Endodermal cell (in vitro differentiated cells): ENCODE data around the gene MIF4GD. TPM values are rescaled to one million over a fixed set of nuclear protein-coding genes. Genes with fewer than 3 reads are reported as not detected.

ENCODE experiments used
- DNase-seq: peaks from one replicate; pipeline ENCODE4 v3.0.0-alpha.2; 2017
- H3K27ac ChIP-seq: 2 replicates; pipeline ENCODE4 v1.5.1; 2013; ENCODE audit warnings: mild to moderate bottlenecking, low read depth, low read length, moderate library complexity
- H3K27me3 ChIP-seq: 2 replicates; pipeline ENCODE4 v1.6.1; 2013; ENCODE audit warnings: mild to moderate bottlenecking, low read length, moderate library complexity; ENCODE audit not compliant: insufficient read depth, control insufficient read depth, poor library complexity, severe bottlenecking
- H3K36me3 ChIP-seq: 2 replicates; pipeline ENCODE4 v1.7.0; 2013; ENCODE audit warnings: mild to moderate bottlenecking, low read length, moderate library complexity; ENCODE audit not compliant: control insufficient read depth, insufficient read depth
- H3K4me1 ChIP-seq: one replicate; pipeline ENCODE4 v1.7.0; 2013; ENCODE audit warnings: low read length; ENCODE audit not compliant: control insufficient read depth, insufficient read depth
- H3K4me3 ChIP-seq: 2 replicates; pipeline ENCODE4 v1.5.1; 2013; ENCODE audit warnings: mild to moderate bottlenecking, low read length, moderate library complexity
- H3K9ac ChIP-seq: 2 replicates; pipeline ENCODE4 v1.6.1; 2013; ENCODE audit warnings: mild to moderate bottlenecking, low read length, moderate library complexity; ENCODE audit not compliant: poor library complexity, severe bottlenecking; ENCODE audit errors: extremely low read depth
- H3K9me3 ChIP-seq: 2 replicates; pipeline ENCODE4 v1.6.1; 2013; ENCODE audit warnings: mild to moderate bottlenecking, low read length, moderate library complexity; ENCODE audit not compliant: control insufficient read depth
- H3K27ac Mint-ChIP-seq: 2 replicates; pipeline ENCODE4 v1.8.0; 2020; ENCODE audit warnings: mixed read lengths
- H3K27me3 Mint-ChIP-seq: 2 replicates; pipeline ENCODE4 v1.8.0; 2021; ENCODE audit warnings: mild to moderate bottlenecking, mixed read lengths; ENCODE audit not compliant: insufficient read depth
- H3K36me3 Mint-ChIP-seq: 2 replicates; pipeline ENCODE4 v1.8.0; 2020; ENCODE audit warnings: low read depth, mixed read lengths
- H3K4me1 Mint-ChIP-seq: 2 replicates; pipeline ENCODE4 v1.8.0; 2020; ENCODE audit warnings: mixed read lengths
- H3K4me3 Mint-ChIP-seq: 2 replicates; pipeline ENCODE4 v1.8.0; 2020; ENCODE audit warnings: mild to moderate bottlenecking, moderate library complexity, mixed read lengths
- H3K9me3 Mint-ChIP-seq: 2 replicates; pipeline ENCODE4 v1.8.0; 2020; ENCODE audit warnings: mild to moderate bottlenecking, mixed read lengths
- WGBS, 2 experiments: methylation state at CpG; one replicate each; pipeline versions ENCODE4 v1.1.5 to v1.1.7; 2013; ENCODE audit warnings: missing lambda C conversion rate in 2 of 2, mixed read lengths in 1 of 2; ENCODE audit not compliant: insufficient coverage in 1 of 2, insufficient read length in 1 of 2; 5-methylcytosine and 5-hydroxymethylcytosine counted together
- total RNA-seq, 2 donors: library from RNA; stranded (reverse); fragmentation: NEBNext Ultra II Directional in 1 of 2; extraction: Animal tissue kit (Norgen Biotek cat#: 25700) in 1 of 2; gene quantifications; 2 replicates in 1 of 2; 3 replicates in 1 of 2; pipeline ENCODE4 v1.2.1, GENCODE V29; 2021
- TF ChIP-seq, protein P1 (sequence below): fragments of 200-600 bp; sonication (generic); conservative IDR thresholded peaks from 2 replicates; pipeline ENCODE4 v1.5.0; 2021; ENCODE audit warnings: antibody characterized with exemption, mild to moderate bottlenecking

The MIF4GD gene
- total RNA-seq, 2 donors from 2014 or later, result 17.9 to 28.6 TPM

DNA sequence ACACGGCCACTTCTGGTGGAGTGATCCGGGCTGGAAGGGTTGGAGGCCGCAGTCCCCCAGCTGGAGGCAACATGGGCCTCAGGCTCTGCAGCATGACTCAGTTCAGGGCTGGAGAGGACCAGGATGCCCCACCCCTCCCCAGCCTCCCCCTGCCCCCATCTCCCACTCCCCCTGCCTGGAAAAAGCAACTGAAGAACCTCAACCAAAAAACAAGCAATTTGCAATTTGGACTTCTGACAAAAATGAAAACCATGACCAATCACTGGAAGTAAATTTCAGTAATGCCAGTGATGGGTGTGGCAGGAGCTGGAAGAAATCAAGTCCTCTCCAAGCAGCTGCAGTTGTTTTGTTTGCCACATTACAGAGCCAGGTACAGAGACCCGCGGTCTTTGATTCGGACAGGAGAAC lies 6.6 kb upstream of the MIF4GD start:
- H3K27me3 Mint-ChIP-seq, result no peaks in the 10 kb centered on the region
- DNase-seq, result no peak
- Histone ChIP-seq H3K4me3 (no peak overlapping the region), H3K9ac (no peak overlapping the region), H3K9me3 (no peaks in the 10 kb centered on the region), H3K27ac (no peak overlapping the region), H3K27me3 (no peaks in the 10 kb centered on the region), H3K36me3 (no peaks in the 10 kb centered on the region), H3K4me1 (no peaks in the 10 kb centered on the region)
- no peak overlapping the region for H3K27ac Mint-ChIP-seq
- WGBS, 2 experiments, result 93 to 100% methylated on average over 3 to 6 of the region's 6 CpGs
- H3K4me1 Mint-ChIP-seq, result no peaks in the 10 kb centered on the region
- TF ChIP-seq, protein P1, sequence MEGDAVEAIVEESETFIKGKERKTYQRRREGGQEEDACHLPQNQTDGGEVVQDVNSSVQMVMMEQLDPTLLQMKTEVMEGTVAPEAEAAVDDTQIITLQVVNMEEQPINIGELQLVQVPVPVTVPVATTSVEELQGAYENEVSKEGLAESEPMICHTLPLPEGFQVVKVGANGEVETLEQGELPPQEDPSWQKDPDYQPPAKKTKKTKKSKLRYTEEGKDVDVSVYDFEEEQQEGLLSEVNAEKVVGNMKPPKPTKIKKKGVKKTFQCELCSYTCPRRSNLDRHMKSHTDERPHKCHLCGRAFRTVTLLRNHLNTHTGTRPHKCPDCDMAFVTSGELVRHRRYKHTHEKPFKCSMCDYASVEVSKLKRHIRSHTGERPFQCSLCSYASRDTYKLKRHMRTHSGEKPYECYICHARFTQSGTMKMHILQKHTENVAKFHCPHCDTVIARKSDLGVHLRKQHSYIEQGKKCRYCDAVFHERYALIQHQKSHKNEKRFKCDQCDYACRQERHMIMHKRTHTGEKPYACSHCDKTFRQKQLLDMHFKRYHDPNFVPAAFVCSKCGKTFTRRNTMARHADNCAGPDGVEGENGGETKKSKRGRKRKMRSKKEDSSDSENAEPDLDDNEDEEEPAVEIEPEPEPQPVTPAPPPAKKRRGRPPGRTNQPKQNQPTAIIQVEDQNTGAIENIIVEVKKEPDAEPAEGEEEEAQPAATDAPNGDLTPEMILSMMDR, result no peak
- H3K4me3 Mint-ChIP-seq, result no peak overlapping the region
- H3K36me3 Mint-ChIP-seq, result peaks cover 6% of the 10 kb centered on the region
- H3K9me3 Mint-ChIP-seq, result no peaks in the 10 kb centered on the region

DNA sequence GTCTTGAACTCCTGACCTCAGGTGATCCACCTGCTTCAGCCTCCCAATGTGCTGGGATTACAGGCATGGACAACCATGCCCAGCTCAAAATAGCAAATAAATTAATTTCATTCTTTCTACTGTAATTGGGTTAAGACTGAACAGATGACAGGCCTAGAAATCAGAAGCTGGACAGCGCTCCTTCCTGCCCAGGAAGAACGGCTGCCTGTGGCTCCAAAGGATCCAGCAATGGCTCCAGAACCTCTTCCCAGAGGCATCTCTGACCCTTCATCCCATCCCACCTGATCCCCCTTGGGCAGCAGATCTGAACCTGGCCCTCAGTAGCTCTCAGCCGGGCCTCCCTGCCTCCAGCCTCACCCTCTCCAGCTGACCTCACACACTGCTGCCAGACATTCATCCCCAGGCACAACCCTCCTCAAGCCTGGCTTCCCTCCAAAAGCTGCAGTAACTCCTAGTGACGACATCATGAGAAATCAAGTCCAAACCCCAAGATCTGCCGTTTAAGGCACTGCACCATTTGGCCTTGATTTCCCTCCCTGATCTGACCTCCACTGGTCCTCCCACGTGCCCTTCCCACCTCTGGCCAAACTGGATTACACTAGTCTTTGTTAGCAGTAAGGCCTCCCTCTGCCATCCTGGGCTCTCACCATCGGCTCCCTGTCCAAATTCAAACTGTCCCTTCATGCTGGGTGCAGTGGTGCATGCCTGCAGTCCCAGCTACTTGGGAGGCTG lies 3.1 kb upstream of the MIF4GD start:
- no peak for DNase-seq
- Mint-ChIP-seq H3K9me3 (no peaks in the 10 kb centered on the region), H3K4me1 (peaks cover 4% of the 10 kb centered on the region), H3K4me3 (no peak overlapping the region), H3K27me3 (no peaks in the 10 kb centered on the region), H3K27ac (no peak overlapping the region), H3K36me3 (no peaks in the 10 kb centered on the region)
- Histone ChIP-seq H3K27ac (no peak overlapping the region), H3K9ac (no peak overlapping the region), H3K4me1 (peaks cover 5% of the 10 kb centered on the region), H3K4me3 (no peak overlapping the region), H3K9me3 (no peaks in the 10 kb centered on the region), H3K27me3 (no peaks in the 10 kb centered on the region), H3K36me3 (no peaks in the 10 kb centered on the region)
- TF ChIP-seq, protein P1, result no peak
- WGBS, 2 experiments, result 93 to 97% methylated on average over 6 to 7 of the region's 7 CpGs

DNA sequence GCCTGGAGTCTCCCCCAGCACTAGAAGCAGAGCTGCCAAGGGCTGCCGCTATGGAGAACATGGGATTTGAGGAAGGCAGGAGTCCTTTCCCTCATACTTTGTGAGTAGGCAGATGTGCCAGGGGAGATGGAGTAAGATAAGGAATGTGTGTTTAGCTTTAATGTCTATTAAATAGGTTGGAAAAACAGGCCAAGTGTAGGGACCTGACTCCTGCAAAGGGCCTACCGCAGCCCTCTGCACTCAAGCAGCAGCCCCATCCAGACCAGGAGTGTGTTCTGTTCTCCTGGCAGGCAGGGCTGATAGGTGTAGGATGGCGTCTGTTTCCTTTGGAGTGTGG lies 1.8 kb upstream of the MIF4GD start:
- TF ChIP-seq, protein P1, result no peak
- H3K27me3 ChIP-seq, result no peaks in the 10 kb centered on the region
- Mint-ChIP-seq H3K9me3 (no peaks in the 10 kb centered on the region), H3K4me1 (peaks cover 8% of the 10 kb centered on the region), H3K36me3 (no peaks in the 10 kb centered on the region), H3K27me3 (no peaks in the 10 kb centered on the region), H3K4me3 (peak overlapping the region; percentile 71), H3K27ac (no peak overlapping the region)
- peaks cover 5% of the 10 kb centered on the region for H3K4me1 ChIP-seq
- H3K4me3 ChIP-seq, result no peak overlapping the region
- no peak overlapping the region for H3K27ac ChIP-seq
- H3K36me3 ChIP-seq, result no peaks in the 10 kb centered on the region
- no peak overlapping the region for H3K9ac ChIP-seq
- 89 to 97% methylated on average over 3 of the region's 3 CpGs for WGBS, 2 experiments
- no peaks in the 10 kb centered on the region for H3K9me3 ChIP-seq
- no peak for DNase-seq
